ENCODE measurements around the gene ANO9. TPM values are rescaled to one million over a fixed set of nuclear protein-coding genes. Genes with fewer than 3 reads are reported as not detected.

ANO9 gene, protein sequence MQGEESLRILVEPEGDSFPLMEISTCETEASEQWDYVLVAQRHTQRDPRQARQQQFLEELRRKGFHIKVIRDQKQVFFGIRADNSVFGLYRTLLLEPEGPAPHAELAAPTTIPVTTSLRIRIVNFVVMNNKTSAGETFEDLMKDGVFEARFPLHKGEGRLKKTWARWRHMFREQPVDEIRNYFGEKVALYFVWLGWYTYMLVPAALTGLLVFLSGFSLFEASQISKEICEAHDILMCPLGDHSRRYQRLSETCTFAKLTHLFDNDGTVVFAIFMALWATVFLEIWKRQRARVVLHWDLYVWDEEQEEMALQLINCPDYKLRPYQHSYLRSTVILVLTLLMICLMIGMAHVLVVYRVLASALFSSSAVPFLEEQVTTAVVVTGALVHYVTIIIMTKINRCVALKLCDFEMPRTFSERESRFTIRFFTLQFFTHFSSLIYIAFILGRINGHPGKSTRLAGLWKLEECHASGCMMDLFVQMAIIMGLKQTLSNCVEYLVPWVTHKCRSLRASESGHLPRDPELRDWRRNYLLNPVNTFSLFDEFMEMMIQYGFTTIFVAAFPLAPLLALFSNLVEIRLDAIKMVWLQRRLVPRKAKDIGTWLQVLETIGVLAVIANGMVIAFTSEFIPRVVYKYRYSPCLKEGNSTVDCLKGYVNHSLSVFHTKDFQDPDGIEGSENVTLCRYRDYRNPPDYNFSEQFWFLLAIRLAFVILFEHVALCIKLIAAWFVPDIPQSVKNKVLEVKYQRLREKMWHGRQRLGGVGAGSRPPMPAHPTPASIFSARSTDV
- total RNA-seq (2012; rRNA removed), result not detected in 2 replicates

DNA sequence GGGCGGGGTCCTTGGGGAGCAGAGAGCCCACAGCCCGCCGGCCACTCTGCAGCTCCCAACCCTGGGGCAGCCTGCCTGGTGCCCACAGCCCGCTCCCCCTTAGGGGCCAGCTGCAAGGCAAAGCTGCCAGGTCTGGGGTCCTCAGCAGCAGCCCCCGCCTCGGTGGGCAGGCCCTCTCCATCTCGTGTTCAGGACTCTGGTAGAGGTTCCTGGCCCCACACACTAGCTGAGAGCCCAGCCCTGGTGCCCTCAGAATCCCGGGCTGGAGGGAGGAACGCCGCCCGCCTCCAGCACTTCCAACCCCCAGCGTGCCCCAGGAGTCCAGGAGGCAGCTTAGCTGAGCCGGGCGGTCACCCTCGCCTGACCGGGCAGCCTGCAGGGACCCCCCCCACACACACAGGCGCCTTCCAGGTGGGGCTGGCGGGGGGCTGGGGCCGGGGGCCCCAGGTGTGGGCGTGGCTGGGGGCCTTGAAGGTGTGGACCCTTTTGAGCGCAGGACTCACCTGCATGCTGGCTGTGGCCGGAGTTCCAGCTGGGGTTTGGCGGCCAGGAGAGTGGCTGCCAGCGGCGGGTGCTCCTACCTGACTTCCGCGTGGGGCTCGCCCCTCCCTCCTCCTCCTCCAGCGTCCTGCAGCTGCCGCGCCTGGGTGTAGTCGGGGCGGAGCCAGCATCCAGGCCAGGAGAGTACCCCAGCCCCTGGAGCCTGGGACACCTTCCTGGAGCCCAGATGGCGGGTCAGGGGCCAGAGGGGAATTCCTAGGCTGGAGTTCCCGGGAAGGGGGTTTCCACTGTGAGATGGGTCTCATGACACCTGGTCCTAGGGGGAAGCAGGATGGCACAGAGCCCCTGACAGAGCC lies at the start of gene ANO9:
Gene ANO9 (minus strand): TSS at position 594 of the 857 bp plus-strand sequence. CDS start 85 bp downstream, at position 509.
- no peak within 1 kb of the TSS for H3K4me3 ChIP-seq (ENCODE audit: low read length)
- H3K9ac ChIP-seq (ENCODE audit: low read depth, low read length), result no peak within 1 kb of the TSS
- peaks cover 8% of the 10 kb centered on the region for H3K4me1 ChIP-seq (ENCODE audit: control insufficient read depth, insufficient read depth, low read length)
- no peak within 1 kb of the TSS for H3K4me2 ChIP-seq (ENCODE audit: low read length)
- peaks cover 24% of the 10 kb centered on the region for H3K27me3 ChIP-seq (ENCODE audit: control insufficient read depth, insufficient read depth, low read length)
- no peaks in the 10 kb centered on the region for H3K9me3 ChIP-seq (replicated peaks; ENCODE audit: low read length)
- no peaks in the 10 kb centered on the region for H3K36me3 ChIP-seq (ENCODE audit: insufficient read depth, low read length)

DNA sequence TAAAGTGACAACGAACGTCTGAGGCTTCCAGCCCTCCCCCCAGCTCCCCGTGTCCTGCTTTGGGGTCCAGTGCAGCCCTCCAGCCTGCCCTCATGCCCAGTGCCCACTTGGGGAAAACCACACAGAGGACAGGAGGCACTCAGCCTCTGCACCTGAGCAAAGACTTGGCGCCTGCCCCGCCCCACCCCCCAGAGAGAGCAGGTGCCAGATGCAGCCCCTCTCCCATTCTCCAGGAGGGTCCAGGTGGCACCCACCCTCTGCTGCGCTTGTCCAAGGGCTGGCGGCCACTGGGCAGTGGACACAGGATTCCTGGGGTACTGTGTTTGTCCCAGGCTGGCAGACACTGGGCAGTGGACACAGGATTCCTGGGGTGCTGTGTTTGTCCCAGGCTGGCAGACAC lies 49.5 kb upstream of the ANO9 start:
- peaks cover 15% of the 10 kb centered on the region for H3K4me1 ChIP-seq (ENCODE audit: control insufficient read depth, insufficient read depth, low read length)
- no peaks in the 10 kb centered on the region for H3K27me3 ChIP-seq (ENCODE audit: control insufficient read depth, insufficient read depth, low read length)
- no peak overlapping the region for H3K4me2 ChIP-seq (ENCODE audit: low read length)
- no peak overlapping the region for H3K9ac ChIP-seq (ENCODE audit: low read depth, low read length)
- H3K9me3 ChIP-seq (replicated peaks; ENCODE audit: low read length), result no peaks in the 10 kb centered on the region
- no peak overlapping the region for H3K4me3 ChIP-seq (ENCODE audit: low read length)
- H3K36me3 ChIP-seq (ENCODE audit: insufficient read depth, low read length), result peaks cover 49% of the 10 kb centered on the region

DNA sequence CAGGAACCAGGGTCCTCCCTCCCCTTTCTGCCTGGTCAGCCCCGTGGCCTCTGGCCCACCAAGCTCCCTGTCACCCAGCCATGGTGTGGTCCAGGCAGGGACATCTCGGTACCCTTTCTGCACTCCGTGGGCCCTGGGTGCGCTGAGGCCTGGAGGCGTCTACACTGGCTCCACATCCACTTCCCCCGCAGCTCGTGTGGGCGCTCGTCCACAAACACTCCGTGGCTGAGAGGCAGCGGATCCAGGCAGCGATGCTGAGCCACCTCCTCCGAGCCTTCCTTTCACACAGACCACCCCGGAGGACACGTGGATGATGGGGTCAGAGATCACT lies 49.1 kb upstream of the ANO9 start:
- Histone ChIP-seq H3K4me3 (ENCODE audit: low read length) (no peak overlapping the region), H3K36me3 (ENCODE audit: insufficient read depth, low read length) (peaks cover 46% of the 10 kb centered on the region), H3K9me3 (replicated peaks; ENCODE audit: low read length) (no peaks in the 10 kb centered on the region), H3K9ac (ENCODE audit: low read depth, low read length) (no peak overlapping the region), H3K4me1 (ENCODE audit: control insufficient read depth, insufficient read depth, low read length) (peaks cover 12% of the 10 kb centered on the region), H3K4me2 (ENCODE audit: low read length) (no peak overlapping the region), H3K27me3 (ENCODE audit: control insufficient read depth, insufficient read depth, low read length) (no peaks in the 10 kb centered on the region)

DNA sequence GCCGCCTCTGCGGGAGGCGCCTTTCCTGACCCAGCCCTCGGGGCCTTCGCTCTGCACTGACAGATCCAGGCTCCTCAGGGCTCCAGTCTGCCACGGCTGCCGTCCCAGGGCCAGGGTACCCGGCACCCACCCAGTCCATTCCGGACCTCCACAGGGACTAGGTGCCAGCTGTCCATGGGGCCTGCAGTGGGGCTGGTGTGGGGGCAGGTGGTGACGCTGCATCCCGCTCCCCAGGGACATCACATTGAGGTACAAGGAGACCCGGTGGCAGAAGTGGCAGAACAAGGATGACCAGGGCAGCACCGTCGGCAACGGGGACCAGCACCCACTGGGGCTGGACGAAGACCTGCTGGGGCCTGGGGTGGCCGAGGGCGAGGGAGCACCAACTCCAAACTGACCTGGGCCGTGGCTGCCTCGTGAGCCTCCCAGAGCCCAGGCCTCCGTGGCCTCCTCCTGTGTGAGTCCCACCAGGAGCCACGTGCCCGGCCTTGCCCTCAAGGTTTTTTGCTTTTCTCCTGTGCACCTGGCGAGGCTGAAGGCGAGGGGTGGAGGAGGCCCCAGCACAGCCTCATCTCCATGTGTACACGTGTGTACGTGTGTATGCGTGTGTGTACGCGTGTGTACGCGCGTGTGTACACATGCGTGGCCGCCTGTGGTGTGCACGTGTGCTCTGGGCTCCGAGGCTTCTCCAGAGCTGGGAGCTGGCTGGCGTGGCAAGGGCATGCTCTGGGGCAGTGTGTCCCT lies 48.5 kb upstream of the ANO9 start:
- H3K4me2 ChIP-seq (ENCODE audit: low read length), result no peak overlapping the region
- H3K9me3 ChIP-seq (replicated peaks; ENCODE audit: low read length), result no peaks in the 10 kb centered on the region
- H3K36me3 ChIP-seq (ENCODE audit: insufficient read depth, low read length), result peaks cover 41% of the 10 kb centered on the region
- H3K27me3 ChIP-seq (ENCODE audit: control insufficient read depth, insufficient read depth, low read length), result no peaks in the 10 kb centered on the region
- peaks cover 7% of the 10 kb centered on the region for H3K4me1 ChIP-seq (ENCODE audit: control insufficient read depth, insufficient read depth, low read length)
- no peak overlapping the region for H3K9ac ChIP-seq (ENCODE audit: low read depth, low read length)
- no peak overlapping the region for H3K4me3 ChIP-seq (ENCODE audit: low read length)

DNA sequence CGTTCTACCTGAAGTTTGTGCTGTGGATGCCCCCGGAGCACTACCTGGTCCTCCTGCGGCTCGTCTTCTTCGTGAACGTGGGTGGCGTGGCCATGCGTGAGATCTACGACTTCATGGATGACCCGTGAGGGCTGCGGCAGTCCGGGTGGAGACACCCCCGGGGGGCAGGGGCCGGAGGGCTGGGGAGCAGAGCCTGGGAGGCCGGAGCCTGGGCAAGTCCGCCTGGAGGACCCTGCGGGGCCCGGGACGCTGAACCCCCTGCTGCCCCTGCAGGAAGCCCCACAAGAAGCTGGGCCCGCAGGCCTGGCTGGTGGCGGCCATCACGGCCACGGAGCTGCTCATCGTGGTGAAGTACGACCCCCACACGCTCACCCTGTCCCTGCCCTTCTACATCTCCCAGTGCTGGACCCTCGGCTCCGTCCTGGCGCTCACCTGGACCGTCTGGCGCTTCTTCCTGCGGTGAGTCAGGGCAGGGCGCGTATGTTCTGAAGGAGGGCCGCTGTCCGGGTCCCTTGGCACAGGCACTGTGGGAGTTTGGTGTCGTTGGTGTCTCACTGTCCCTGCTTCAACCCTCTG lies 47.9 kb upstream of the ANO9 start:
- Histone ChIP-seq H3K4me2 (ENCODE audit: low read length) (no peak overlapping the region), H3K9ac (ENCODE audit: low read depth, low read length) (no peak overlapping the region), H3K4me1 (ENCODE audit: control insufficient read depth, insufficient read depth, low read length) (peaks cover under 1% of the 10 kb centered on the region), H3K4me3 (ENCODE audit: low read length) (no peak overlapping the region), H3K27me3 (ENCODE audit: control insufficient read depth, insufficient read depth, low read length) (no peaks in the 10 kb centered on the region), H3K9me3 (replicated peaks; ENCODE audit: low read length) (no peaks in the 10 kb centered on the region), H3K36me3 (ENCODE audit: insufficient read depth, low read length) (peaks cover 34% of the 10 kb centered on the region)

DNA sequence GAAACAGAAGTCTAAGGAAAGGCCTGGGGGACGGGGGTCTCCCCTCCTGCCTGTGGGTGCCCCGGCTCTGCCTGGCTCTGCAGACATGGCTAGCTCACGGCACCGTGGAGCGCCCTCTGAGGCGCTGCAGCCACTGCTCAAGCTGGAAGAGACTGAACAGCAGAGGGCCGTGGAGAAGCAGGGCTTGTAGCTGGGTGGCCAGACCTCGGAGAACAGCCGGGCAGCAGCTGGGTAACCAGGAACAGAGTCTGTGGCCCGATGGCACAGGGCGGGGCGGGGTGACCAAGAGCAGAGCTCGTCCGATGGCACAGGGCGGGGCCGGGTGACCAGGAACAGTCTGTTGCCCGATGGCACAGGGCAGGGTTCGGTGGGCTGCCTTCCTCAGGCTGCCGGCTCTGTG lies 47.2 kb upstream of the ANO9 start:
- peaks cover 29% of the 10 kb centered on the region for H3K36me3 ChIP-seq (ENCODE audit: insufficient read depth, low read length)
- H3K4me2 ChIP-seq (ENCODE audit: low read length), result no peak overlapping the region
- no peak overlapping the region for H3K9ac ChIP-seq (ENCODE audit: low read depth, low read length)
- no peak overlapping the region for H3K4me3 ChIP-seq (ENCODE audit: low read length)
- H3K4me1 ChIP-seq (ENCODE audit: control insufficient read depth, insufficient read depth, low read length), result no peaks in the 10 kb centered on the region
- H3K27me3 ChIP-seq (ENCODE audit: control insufficient read depth, insufficient read depth, low read length), result no peaks in the 10 kb centered on the region
- H3K9me3 ChIP-seq (replicated peaks; ENCODE audit: low read length), result no peaks in the 10 kb centered on the region

DNA sequence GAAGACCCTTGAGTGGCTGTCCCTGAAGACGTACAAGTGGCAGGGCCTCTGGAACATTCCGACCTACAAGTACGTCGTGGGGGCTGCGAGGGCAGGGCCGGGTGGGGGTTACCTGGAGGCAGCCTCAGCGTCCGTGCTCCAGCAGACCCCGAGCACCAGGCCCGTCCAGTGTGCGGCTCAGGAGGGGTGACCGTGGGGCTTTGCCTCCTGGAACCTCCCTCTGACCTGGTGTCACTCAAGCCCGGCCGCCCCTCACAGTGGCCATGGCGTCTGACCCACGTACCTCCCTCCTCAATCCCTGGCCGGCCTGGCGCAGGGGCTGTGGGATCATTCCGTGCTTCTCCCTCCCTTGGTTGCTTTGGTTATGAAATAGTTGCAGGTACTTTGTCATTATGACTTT lies 46.8 kb upstream of the ANO9 start:
- no peak overlapping the region for H3K9ac ChIP-seq (ENCODE audit: low read depth, low read length)
- H3K4me1 ChIP-seq (ENCODE audit: control insufficient read depth, insufficient read depth, low read length), result no peaks in the 10 kb centered on the region
- H3K4me2 ChIP-seq (ENCODE audit: low read length), result no peak overlapping the region
- peaks cover 25% of the 10 kb centered on the region for H3K36me3 ChIP-seq (ENCODE audit: insufficient read depth, low read length)
- no peak overlapping the region for H3K4me3 ChIP-seq (ENCODE audit: low read length)
- no peaks in the 10 kb centered on the region for H3K27me3 ChIP-seq (ENCODE audit: control insufficient read depth, insufficient read depth, low read length)
- H3K9me3 ChIP-seq (replicated peaks; ENCODE audit: low read length), result no peaks in the 10 kb centered on the region

DNA sequence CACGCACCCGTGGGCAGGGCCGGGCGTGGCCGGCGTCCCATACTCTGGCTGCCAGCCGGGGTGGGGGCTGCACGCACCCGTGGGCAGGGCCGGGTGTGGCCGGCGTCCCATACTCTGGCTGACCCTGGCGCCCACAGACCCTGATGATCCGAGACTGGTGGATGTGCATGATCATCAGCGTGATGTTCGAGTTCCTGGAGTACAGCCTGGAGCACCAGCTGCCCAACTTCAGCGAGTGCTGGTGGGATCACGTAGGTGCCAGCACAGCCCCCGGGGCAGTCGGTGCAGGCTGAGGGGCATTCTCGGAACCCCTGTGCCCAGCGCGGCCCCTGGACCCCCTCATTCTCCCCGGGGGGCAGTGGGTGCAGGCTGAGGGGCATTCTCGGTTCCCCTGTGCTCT lies 46.3 kb upstream of the ANO9 start:
- no peak overlapping the region for H3K9ac ChIP-seq (ENCODE audit: low read depth, low read length)
- H3K36me3 ChIP-seq (ENCODE audit: insufficient read depth, low read length), result peaks cover 22% of the 10 kb centered on the region
- H3K4me3 ChIP-seq (ENCODE audit: low read length), result no peak overlapping the region

DNA sequence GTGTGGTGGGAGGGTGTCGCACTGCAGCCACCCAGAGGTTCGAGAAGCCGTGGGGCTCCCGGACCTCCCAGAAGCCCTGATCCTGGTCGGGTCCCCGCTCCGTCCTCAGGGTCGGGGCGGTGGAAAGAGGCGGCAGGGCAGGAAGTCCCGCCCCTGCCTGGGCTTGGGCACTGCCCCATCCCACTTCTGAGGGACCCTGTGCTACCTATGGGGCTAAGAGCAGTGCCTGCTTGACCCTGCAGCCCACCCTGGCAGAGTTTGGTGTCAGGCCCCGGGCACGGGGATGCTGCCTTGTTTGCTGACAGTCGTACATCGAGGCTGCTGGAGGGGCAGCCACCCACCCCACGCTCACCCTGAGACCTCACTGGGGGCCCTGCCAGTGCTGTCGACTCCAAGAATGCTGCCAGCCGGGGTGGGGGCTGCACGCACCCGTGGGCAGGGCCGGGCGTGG lies 45.8 kb upstream of the ANO9 start:
- H3K27me3 ChIP-seq (ENCODE audit: control insufficient read depth, insufficient read depth, low read length), result no peaks in the 10 kb centered on the region
- no peak overlapping the region for H3K4me2 ChIP-seq (ENCODE audit: low read length)
- H3K36me3 ChIP-seq (ENCODE audit: insufficient read depth, low read length), result peaks cover 18% of the 10 kb centered on the region
- H3K4me1 ChIP-seq (ENCODE audit: control insufficient read depth, insufficient read depth, low read length), result no peaks in the 10 kb centered on the region
- H3K9me3 ChIP-seq (replicated peaks; ENCODE audit: low read length), result no peaks in the 10 kb centered on the region
- H3K9ac ChIP-seq (ENCODE audit: low read depth, low read length), result no peak overlapping the region
- no peak overlapping the region for H3K4me3 ChIP-seq (ENCODE audit: low read length)

More for the DNA sequence above, 46.3 kb upstream of the ANO9 start:
- Histone ChIP-seq H3K9me3 (replicated peaks; ENCODE audit: low read length) (no peaks in the 10 kb centered on the region), H3K4me2 (ENCODE audit: low read length) (no peak overlapping the region), H3K4me1 (ENCODE audit: control insufficient read depth, insufficient read depth, low read length) (no peaks in the 10 kb centered on the region), H3K27me3 (ENCODE audit: control insufficient read depth, insufficient read depth, low read length) (no peaks in the 10 kb centered on the region)

DNA sequence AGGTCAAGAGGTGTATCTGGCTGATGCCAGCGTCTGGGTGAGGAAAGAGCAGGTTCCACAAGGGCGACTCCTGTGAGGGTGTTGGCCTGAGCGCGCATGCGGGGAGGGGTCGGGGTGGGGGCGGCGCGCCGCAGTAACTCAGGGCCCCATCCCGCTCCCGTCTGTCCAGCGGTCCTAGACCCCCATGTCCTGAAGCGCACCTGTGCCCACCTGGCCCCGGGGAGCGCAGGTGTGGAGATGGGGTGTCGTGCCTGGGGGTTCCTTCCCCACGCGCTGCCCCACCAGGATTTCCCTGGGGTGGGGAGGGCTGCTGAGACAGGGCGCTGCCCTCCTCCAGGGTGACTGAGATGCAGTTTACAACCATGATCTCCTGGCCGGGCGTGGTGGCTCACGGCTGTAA lies 44.4 kb upstream of the ANO9 start:
- Histone ChIP-seq H3K4me1 (ENCODE audit: control insufficient read depth, insufficient read depth, low read length) (no peaks in the 10 kb centered on the region), H3K36me3 (ENCODE audit: insufficient read depth, low read length) (peaks cover 14% of the 10 kb centered on the region), H3K9me3 (replicated peaks; ENCODE audit: low read length) (no peaks in the 10 kb centered on the region), H3K4me3 (ENCODE audit: low read length) (no peak overlapping the region), H3K4me2 (ENCODE audit: low read length) (no peak overlapping the region), H3K27me3 (ENCODE audit: control insufficient read depth, insufficient read depth, low read length) (no peaks in the 10 kb centered on the region), H3K9ac (ENCODE audit: low read depth, low read length) (no peak overlapping the region)

Measured in skeletal muscle satellite cell (primary cell).